ENCODE measurements around the gene ASIC1. TPM values are rescaled to one million over a fixed set of nuclear protein-coding genes. Genes with fewer than 3 reads are reported as not detected.
"Not testable (repeated sequence)": the region's sequence is repeated elsewhere in the genome, so short reads cannot be mapped to it uniquely, and the experiment has no call there.

The ASIC1 gene
- polyA plus RNA-seq, 2 donors = 1.4 to 2.1 TPM

DNA sequence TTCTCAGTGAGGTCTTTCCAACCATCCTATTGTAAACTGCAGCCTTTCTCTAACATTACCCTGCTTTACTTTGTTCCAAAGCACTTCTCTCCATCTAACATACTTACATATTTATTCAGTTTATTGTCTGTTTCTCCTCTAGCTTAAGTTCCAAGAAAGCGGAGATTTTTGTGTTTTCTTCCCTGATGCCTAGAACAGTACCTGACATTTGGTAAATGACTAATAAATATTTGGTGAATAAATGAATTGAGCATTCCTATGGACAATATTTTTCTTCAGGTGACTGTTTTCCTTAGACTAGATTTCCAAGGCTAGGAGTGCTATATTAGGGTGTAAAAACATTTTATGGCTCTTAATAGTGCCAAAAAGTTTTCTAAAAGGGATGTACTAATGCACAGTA is 34.5 kb upstream of the ASIC1 start:
- no peaks in the 10 kb centered on the region for H3K4me1 ChIP-seq (ENCODE audit: control insufficient read depth in 2 of 2, insufficient read depth in 2 of 2, low read length in 1 of 2)
- no peaks in the 10 kb centered on the region for H3K9me3 ChIP-seq (ENCODE audit: control insufficient read depth in 2 of 2, insufficient read depth in 1 of 2, low read depth in 1 of 2, low read length in 1 of 2)
- no peak overlapping the region for H3K4me3 ChIP-seq (ENCODE audit: low read depth in 1 of 2, low read length in 2 of 2)
- WGBS, 2 donors = 100% methylated on average over 1 of the region's 1 CpG
- no peaks in the 10 kb centered on the region for H3K27me3 ChIP-seq (ENCODE audit: control insufficient read depth in 1 of 2, insufficient read depth in 2 of 2, low read length in 2 of 2)
- H3K27ac ChIP-seq (ENCODE audit: low read depth in 2 of 2, low read length in 1 of 2) = no peak overlapping the region
- no peaks in the 10 kb centered on the region for H3K36me3 ChIP-seq (ENCODE audit: control insufficient read depth in 2 of 2, insufficient read depth in 2 of 2, low read length in 1 of 2)

DNA sequence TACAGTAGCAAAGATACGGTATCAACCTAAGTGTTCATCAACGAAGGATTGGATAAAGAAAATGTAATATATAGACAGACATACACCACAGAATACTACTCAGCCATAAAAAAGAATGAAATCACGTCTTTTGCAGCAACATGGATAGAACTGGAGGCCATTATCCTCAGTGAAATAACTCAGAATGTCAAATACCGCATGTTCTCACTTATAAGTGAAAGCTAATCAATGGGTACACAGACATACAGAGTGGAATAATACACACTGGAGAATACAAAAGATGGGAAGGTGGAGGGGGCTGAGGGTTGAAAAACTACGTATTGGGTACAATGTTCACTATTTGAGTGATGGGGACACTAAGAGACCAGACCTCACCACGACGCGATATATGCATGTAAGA is 33.2 kb upstream of the ASIC1 start:
- H3K27me3 ChIP-seq (ENCODE audit: control insufficient read depth in 1 of 2, insufficient read depth in 2 of 2, low read length in 2 of 2) = no peaks in the 10 kb centered on the region
- H3K9me3 ChIP-seq (ENCODE audit: control insufficient read depth in 2 of 2, insufficient read depth in 1 of 2, low read depth in 1 of 2, low read length in 1 of 2) = no peaks in the 10 kb centered on the region
- H3K4me3 ChIP-seq (ENCODE audit: low read depth in 1 of 2, low read length in 2 of 2) = peak overlapping the region in 1 of 2 donors; percentile 89
- WGBS, 2 donors = 66 to 79% methylated on average over 8 of the region's 8 CpGs
- no peaks in the 10 kb centered on the region for H3K36me3 ChIP-seq (ENCODE audit: control insufficient read depth in 2 of 2, insufficient read depth in 2 of 2, low read length in 1 of 2)
- H3K4me1 ChIP-seq (ENCODE audit: control insufficient read depth in 2 of 2, insufficient read depth in 2 of 2, low read length in 1 of 2) = no peaks in the 10 kb centered on the region
- H3K27ac ChIP-seq (ENCODE audit: low read depth in 2 of 2, low read length in 1 of 2) = no peak overlapping the region

DNA sequence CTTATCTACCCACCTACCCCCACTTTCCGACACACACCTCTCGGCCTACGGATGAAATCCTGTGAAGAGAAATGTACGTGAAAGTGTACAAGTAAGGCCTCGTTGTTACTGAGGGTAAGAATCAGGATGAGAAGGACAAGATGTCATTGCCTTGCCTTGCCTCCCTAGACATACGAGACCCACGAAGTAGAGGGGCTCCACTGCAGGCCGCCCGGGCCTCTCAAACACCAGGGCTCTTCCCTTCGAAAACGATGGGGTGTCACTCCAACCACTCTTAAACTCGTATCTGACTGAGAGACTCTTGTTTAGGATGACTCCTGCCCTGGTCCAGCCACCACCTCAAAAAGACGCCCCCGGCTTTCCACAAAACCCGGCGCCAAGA is 32.6 kb upstream of the ASIC1 start:
- peak overlapping the region; percentile 82 to 89 for H3K4me3 ChIP-seq (ENCODE audit: low read depth in 1 of 2, low read length in 2 of 2)
- H3K27me3 ChIP-seq (ENCODE audit: control insufficient read depth in 1 of 2, insufficient read depth in 2 of 2, low read length in 2 of 2) = no peaks in the 10 kb centered on the region
- no peaks in the 10 kb centered on the region for H3K9me3 ChIP-seq (ENCODE audit: control insufficient read depth in 2 of 2, insufficient read depth in 1 of 2, low read depth in 1 of 2, low read length in 1 of 2)
- H3K36me3 ChIP-seq (ENCODE audit: control insufficient read depth in 2 of 2, insufficient read depth in 2 of 2, low read length in 1 of 2) = no peaks in the 10 kb centered on the region
- H3K27ac ChIP-seq (ENCODE audit: low read depth in 2 of 2, low read length in 1 of 2) = peak overlapping the region in 1 of 2 donors; percentile 75
- WGBS, 2 donors = 1 to 2% methylated on average over 16 of the region's 16 CpGs
- no peaks in the 10 kb centered on the region for H3K4me1 ChIP-seq (ENCODE audit: control insufficient read depth in 2 of 2, insufficient read depth in 2 of 2, low read length in 1 of 2)

DNA sequence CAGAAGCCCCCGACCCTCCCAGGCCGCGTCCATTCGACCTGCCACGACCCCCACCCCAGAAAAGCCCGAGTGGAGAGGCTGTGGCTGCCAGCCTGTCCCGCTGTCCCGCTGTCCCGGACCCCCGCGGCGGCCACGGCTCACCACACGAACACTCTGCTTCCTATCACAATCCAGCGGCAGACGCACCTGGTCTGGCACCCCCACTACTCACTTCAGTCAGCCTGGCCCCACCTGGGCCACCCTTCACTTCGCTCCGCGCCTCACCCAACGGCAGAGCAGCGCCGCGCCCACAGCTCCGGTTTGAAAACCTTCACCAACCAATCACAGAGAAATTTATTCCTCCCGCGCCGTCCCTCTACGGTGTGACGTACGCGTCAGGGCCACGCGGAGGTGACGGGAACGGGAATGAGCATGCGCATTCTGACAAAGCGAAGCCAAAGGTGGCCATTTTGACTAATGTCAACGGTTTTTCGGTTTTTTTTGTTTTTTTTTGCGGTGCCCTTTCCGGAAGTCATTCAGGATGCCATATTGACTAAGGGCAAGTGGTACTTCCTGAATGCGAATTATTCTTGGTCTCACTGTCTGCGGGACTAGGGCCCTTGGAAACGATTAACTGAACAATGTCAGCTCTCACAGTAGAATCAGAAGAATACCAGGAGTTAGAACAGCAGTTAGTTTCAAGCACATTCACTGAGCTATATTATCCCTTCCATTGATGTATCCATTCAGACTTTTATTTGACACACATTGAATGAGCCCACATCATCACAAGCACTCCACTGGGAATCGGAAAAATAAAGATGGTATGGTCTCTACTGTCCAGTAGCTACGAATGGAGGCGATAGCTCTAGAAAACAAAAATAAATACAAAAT is 32.0 kb upstream of the ASIC1 start, which contains the start of gene RACGAP1:
Gene RACGAP1, minus strand, starts transcription at position 308 of the 873 bp plus-strand sequence. CDS start 8,779 bp downstream, outside the sequence.
- no peaks in the 10 kb centered on the region for H3K27me3 ChIP-seq (ENCODE audit: control insufficient read depth in 1 of 2, insufficient read depth in 2 of 2, low read length in 2 of 2)
- no peaks in the 10 kb centered on the region for H3K36me3 ChIP-seq (ENCODE audit: control insufficient read depth in 2 of 2, insufficient read depth in 2 of 2, low read length in 1 of 2)
- peak within 1 kb of the TSS in 1 of 2 donors; percentile 75 for H3K27ac ChIP-seq (ENCODE audit: low read depth in 2 of 2, low read length in 1 of 2)
- H3K4me1 ChIP-seq (ENCODE audit: control insufficient read depth in 2 of 2, insufficient read depth in 2 of 2, low read length in 1 of 2) = no peaks in the 10 kb centered on the region
- no peaks in the 10 kb centered on the region for H3K9me3 ChIP-seq (ENCODE audit: control insufficient read depth in 2 of 2, insufficient read depth in 1 of 2, low read depth in 1 of 2, low read length in 1 of 2)
- WGBS, 2 donors = 5% methylated on average over 47 of the region's 47 CpGs
- H3K4me3 ChIP-seq (ENCODE audit: low read depth in 1 of 2, low read length in 2 of 2) = peak within 1 kb of the TSS; percentile 82 to 89

DNA sequence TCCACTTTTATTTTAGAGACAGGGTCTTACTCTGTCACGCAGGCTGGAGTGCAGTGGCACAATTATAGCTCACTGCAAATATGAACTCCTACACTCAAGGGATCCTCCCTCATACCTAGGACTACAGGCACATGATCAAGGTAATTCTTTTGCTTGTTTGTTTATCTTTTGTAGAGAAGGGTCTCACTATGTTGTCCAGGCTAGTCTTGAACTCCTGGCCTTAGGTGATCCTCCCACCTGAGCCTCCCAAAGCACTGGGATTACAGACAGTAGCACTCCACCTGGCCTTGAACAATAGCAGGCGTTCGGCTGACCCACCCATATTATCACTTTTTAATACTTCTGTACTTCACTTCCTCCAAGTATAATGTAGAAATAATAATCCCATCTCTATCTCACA is 30.7 kb upstream of the ASIC1 start:
- Histone ChIP-seq H3K4me1 (ENCODE audit: control insufficient read depth in 2 of 2, insufficient read depth in 2 of 2, low read length in 1 of 2) (no peaks in the 10 kb centered on the region), H3K9me3 (ENCODE audit: control insufficient read depth in 2 of 2, insufficient read depth in 1 of 2, low read depth in 1 of 2, low read length in 1 of 2) (no peaks in the 10 kb centered on the region), H3K27me3 (ENCODE audit: control insufficient read depth in 1 of 2, insufficient read depth in 2 of 2, low read length in 2 of 2) (no peaks in the 10 kb centered on the region), H3K36me3 (ENCODE audit: control insufficient read depth in 2 of 2, insufficient read depth in 2 of 2, low read length in 1 of 2) (no peaks in the 10 kb centered on the region), H3K4me3 (ENCODE audit: low read depth in 1 of 2, low read length in 2 of 2) (no peak overlapping the region), H3K27ac (ENCODE audit: low read depth in 2 of 2, low read length in 1 of 2) (no peak overlapping the region)
- 89 to 93% methylated on average over 3 of the region's 3 CpGs for WGBS, 2 donors

DNA sequence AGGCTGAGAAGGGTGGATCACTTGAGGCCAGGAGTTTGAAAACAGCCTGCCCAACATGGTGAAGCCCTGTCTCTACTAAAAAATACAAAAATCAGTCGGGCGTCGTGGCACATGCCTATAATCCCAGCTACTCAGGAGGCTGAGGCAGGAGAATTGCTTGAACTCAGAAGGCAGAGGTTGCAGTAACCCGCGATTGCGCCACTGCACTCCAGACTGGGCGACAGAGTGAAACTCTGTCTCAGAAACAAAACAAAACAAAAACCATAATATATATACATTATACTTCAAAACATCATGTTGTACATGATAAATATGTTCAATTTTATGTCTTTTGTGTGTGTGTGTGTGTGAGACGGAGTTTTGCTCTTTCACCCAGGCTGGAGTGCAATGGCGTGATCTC is 26.9 kb upstream of the ASIC1 start:
- not testable (repeated sequence) for H3K27me3 ChIP-seq (ENCODE audit: control insufficient read depth in 1 of 2, insufficient read depth in 2 of 2, low read length in 2 of 2); H3K4me1 ChIP-seq (ENCODE audit: control insufficient read depth in 2 of 2, insufficient read depth in 2 of 2, low read length in 1 of 2); H3K36me3 ChIP-seq (ENCODE audit: control insufficient read depth in 2 of 2, insufficient read depth in 2 of 2, low read length in 1 of 2); H3K9me3 ChIP-seq (ENCODE audit: control insufficient read depth in 2 of 2, insufficient read depth in 1 of 2, low read depth in 1 of 2, low read length in 1 of 2); H3K27ac ChIP-seq (ENCODE audit: low read depth in 2 of 2, low read length in 1 of 2); H3K4me3 ChIP-seq (ENCODE audit: low read depth in 1 of 2, low read length in 2 of 2)
- WGBS, 2 donors = 90 to 91% methylated on average over 9 of the region's 9 CpGs

DNA sequence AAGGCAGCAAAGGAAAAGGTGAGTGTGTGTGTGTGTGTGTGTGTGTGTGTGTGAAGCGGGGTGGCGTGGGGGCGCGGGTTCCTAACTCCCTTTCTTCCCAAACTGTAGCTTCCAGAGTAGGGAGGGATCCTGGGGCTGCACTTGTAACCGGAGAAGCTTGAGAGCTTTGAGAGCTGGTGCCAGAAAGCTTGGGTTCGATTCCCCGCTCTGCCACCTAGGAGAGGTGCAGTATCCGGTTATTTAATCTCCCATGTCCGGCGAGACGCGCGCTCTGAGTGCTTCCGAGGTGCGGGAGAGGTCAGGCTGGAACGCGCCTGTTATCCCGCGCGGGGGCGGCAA is 24.9 kb upstream of the ASIC1 start:
- 31 to 34% methylated on average over 15 to 21 of the region's 21 CpGs for WGBS, 2 donors
- Histone ChIP-seq H3K4me1 (ENCODE audit: control insufficient read depth in 2 of 2, insufficient read depth in 2 of 2, low read length in 1 of 2) (peaks cover 0 to 3% of the 10 kb centered on the region in 2 donors), H3K27me3 (ENCODE audit: control insufficient read depth in 1 of 2, insufficient read depth in 2 of 2, low read length in 2 of 2) (no peaks in the 10 kb centered on the region), H3K27ac (ENCODE audit: low read depth in 2 of 2, low read length in 1 of 2) (no peak overlapping the region), H3K4me3 (ENCODE audit: low read depth in 1 of 2, low read length in 2 of 2) (peak overlapping the region; percentile 12 to 20), H3K9me3 (ENCODE audit: control insufficient read depth in 2 of 2, insufficient read depth in 1 of 2, low read depth in 1 of 2, low read length in 1 of 2) (no peaks in the 10 kb centered on the region), H3K36me3 (ENCODE audit: control insufficient read depth in 2 of 2, insufficient read depth in 2 of 2, low read length in 1 of 2) (no peaks in the 10 kb centered on the region)

DNA sequence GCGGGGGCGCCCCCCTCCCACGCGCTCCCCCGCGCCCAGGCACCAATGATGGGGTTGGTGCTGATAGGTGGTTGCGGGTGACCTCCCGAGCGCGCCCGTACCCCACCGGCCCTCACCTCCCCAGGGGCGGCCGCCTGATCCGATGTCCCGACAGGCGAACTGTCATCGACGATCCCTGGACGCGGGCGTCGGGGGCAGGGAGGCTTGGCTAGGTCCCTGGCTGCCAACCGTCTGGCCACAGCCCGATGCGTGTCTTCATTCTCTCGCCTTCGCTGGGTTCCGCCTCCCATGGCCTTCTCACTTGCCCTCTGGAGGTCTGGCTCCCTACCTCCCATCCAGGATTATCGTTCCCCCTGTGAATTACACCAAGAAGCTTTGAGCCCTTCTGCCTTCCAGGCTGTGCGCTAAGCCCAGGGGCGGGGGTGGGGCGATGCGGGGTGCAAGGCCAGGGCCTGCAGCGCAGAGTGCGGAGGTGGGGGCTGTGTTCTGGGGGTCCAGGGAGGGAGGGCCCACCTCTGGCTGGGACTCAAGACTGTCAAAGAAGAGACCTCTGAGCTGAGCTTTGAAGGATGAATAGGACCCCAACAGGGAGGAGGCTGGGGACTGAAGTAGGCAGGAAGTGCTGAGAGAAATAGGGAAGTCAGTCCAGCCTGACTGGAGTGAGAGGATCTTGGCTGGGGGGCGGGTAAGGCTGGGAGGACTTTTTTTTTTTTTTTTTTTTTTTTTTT is 24.4 kb upstream of the ASIC1 start:
- Histone ChIP-seq H3K27ac (ENCODE audit: low read depth in 2 of 2, low read length in 1 of 2) (no peak overlapping the region), H3K4me3 (ENCODE audit: low read depth in 1 of 2, low read length in 2 of 2) (peak overlapping the region; percentile 12 to 20), H3K4me1 (ENCODE audit: control insufficient read depth in 2 of 2, insufficient read depth in 2 of 2, low read length in 1 of 2) (peaks cover 0 to 3% of the 10 kb centered on the region in 2 donors), H3K36me3 (ENCODE audit: control insufficient read depth in 2 of 2, insufficient read depth in 2 of 2, low read length in 1 of 2) (no peaks in the 10 kb centered on the region), H3K27me3 (ENCODE audit: control insufficient read depth in 1 of 2, insufficient read depth in 2 of 2, low read length in 2 of 2) (no peaks in the 10 kb centered on the region), H3K9me3 (ENCODE audit: control insufficient read depth in 2 of 2, insufficient read depth in 1 of 2, low read depth in 1 of 2, low read length in 1 of 2) (no peaks in the 10 kb centered on the region)
- WGBS, 2 donors = 23 to 26% methylated on average over 31 to 37 of the region's 37 CpGs

DNA sequence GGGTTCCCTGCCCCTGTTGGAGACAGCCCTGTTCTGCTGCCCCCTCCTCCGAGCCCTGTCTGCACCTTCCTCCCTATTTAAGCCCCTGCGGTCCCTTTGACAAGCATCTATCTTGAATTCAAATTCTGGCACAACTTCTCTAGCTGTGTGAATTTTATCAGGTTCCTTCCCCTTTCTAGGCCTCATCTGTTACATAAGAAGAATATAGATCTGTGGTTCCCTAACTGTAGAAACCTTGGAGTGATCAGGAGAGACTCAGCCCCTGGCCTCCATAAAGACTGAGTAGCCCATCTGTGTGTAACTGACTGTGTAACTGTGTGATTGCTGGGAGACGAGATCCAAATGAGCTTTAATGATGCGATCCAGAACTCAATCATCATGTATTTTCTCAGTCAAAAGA is 19.1 kb upstream of the ASIC1 start:
- no peaks in the 10 kb centered on the region for H3K4me1 ChIP-seq (ENCODE audit: control insufficient read depth in 2 of 2, insufficient read depth in 2 of 2, low read length in 1 of 2)
- WGBS, 2 donors = 89 to 93% methylated on average over 4 of the region's 4 CpGs

More for the DNA sequence above, 19.1 kb upstream of the ASIC1 start:
- Histone ChIP-seq H3K36me3 (ENCODE audit: control insufficient read depth in 2 of 2, insufficient read depth in 2 of 2, low read length in 1 of 2) (no peaks in the 10 kb centered on the region), H3K27me3 (ENCODE audit: control insufficient read depth in 1 of 2, insufficient read depth in 2 of 2, low read length in 2 of 2) (no peaks in the 10 kb centered on the region), H3K27ac (ENCODE audit: low read depth in 2 of 2, low read length in 1 of 2) (no peak overlapping the region), H3K4me3 (ENCODE audit: low read depth in 1 of 2, low read length in 2 of 2) (no peak overlapping the region), H3K9me3 (ENCODE audit: control insufficient read depth in 2 of 2, insufficient read depth in 1 of 2, low read depth in 1 of 2, low read length in 1 of 2) (no peaks in the 10 kb centered on the region)

All from esophagus (tissue), 2 donors.